Neural cell (in vitro differentiated cells): ENCODE data around the gene VPS8. TPM values are rescaled to one million over a fixed set of nuclear protein-coding genes. Genes with fewer than 3 reads are reported as not detected.
A peak's percentile ranks its signal among the peaks of the same experiment; 100 is the strongest.

Experiments used
- H2AFZ ChIP-seq: fragments of 200-600, 300-800 bp; sonication (generic), shearing (Covaris generic); 2 replicates; pipeline ENCODE4 v1.6.0; 2014; ENCODE audit warnings: low read depth, mild to moderate bottlenecking, antibody characterized with exemption, low read length, moderate library complexity
- H3F3A ChIP-seq: fragments of 200-600 bp; shearing (Covaris generic); 2 replicates; pipeline ENCODE4 v1.6.1; 2016; ENCODE audit warnings: mild to moderate bottlenecking, moderate library complexity, mixed read lengths, antibody characterized with exemption, low read length; ENCODE audit not compliant: insufficient read depth, poor library complexity, severe bottlenecking
- H3K27ac ChIP-seq: fragments of 200-600, 300-800 bp; sonication (generic), shearing (Covaris generic); 2 replicates; pipeline ENCODE4 v1.5.1; 2014; ENCODE audit warnings: mild to moderate bottlenecking, low read length, moderate library complexity
- H3K27me3 ChIP-seq: fragments of 300-800, 200-600 bp; sonication (generic), shearing (Covaris generic); 2 replicates; pipeline ENCODE4 v1.6.0; 2014; ENCODE audit warnings: mild to moderate bottlenecking, low read depth, low read length, moderate library complexity; ENCODE audit not compliant: insufficient read depth
- H3K36me3 ChIP-seq: fragments of 300-800, 200-600 bp; sonication (generic), shearing (Covaris generic); 2 replicates; pipeline ENCODE4 v1.5.1; 2014; ENCODE audit warnings: mild to moderate bottlenecking, antibody characterized with exemption, low read length, moderate library complexity; ENCODE audit not compliant: insufficient read depth
- H3K4me2 ChIP-seq: fragments of 300-800, 200-600 bp; sonication (generic), shearing (Covaris generic); 2 replicates; pipeline ENCODE4 v1.6.0; 2014; ENCODE audit warnings: mild to moderate bottlenecking, low read length
- H3K4me3 ChIP-seq: fragments of 300-800, 200-600 bp; sonication (generic), shearing (Covaris generic); 2 replicates; pipeline ENCODE4 v1.5.1; 2014; ENCODE audit warnings: mild to moderate bottlenecking, low read length, moderate library complexity
- H3K79me2 ChIP-seq: fragments of 200-600 bp; shearing (Covaris generic); replicated peaks from 2 replicates; pipeline ENCODE4 v1.6.0; 2014; ENCODE audit warnings: mild to moderate bottlenecking, low read length, moderate library complexity; ENCODE audit not compliant: insufficient read depth
- H3K9ac ChIP-seq: fragments of 300-800, 200-600 bp; sonication (generic), shearing (Covaris generic); 2 replicates; pipeline ENCODE4 v1.6.1; 2016; ENCODE audit warnings: mild to moderate bottlenecking, low read length, mixed read lengths
- H3K9me2 ChIP-seq: fragments of 200-600 bp; shearing (Covaris generic); 2 replicates; pipeline ENCODE4 v1.6.1; 2016; ENCODE audit warnings: mild to moderate bottlenecking, low read length, mixed read lengths; ENCODE audit not compliant: insufficient read depth
- H3K9me3 ChIP-seq: fragments of 200-600, 300-800 bp; sonication (generic), shearing (Covaris generic); 2 replicates; pipeline ENCODE4 v1.6.1; 2016; ENCODE audit warnings: mild to moderate bottlenecking, mixed run types, low read length, moderate library complexity, mixed read lengths
- H4K20me1 ChIP-seq: fragments of 200-600 bp; shearing (Covaris generic); 2 replicates; pipeline ENCODE4 v1.6.1; 2016; ENCODE audit warnings: mild to moderate bottlenecking, mixed run types; ENCODE audit not compliant: insufficient read depth
- EP300 ChIP-seq: fragments of 450-650 bp; conservative IDR thresholded peaks from 2 replicates; pipeline ENCODE4 v1.6.1; 2014; ENCODE audit warnings: antibody characterized with exemption, mild to moderate bottlenecking, moderate library complexity; ENCODE audit not compliant: poor library complexity, severe bottlenecking
- EZH2 ChIP-seq: fragments of 200-600, 300-800 bp; shearing (Covaris generic), sonication (generic); IDR thresholded peaks from 2 replicates; pipeline ENCODE4 v1.6.1; 2014; ENCODE audit warnings: antibody characterized with exemption, low read length, borderline replicate concordance, mild to moderate bottlenecking; ENCODE audit not compliant: insufficient read depth, poor library complexity, severe bottlenecking
- MXI1 ChIP-seq: fragments of 450-650 bp; conservative IDR thresholded peaks from 2 replicates; pipeline ENCODE4 v1.6.1; 2014; ENCODE audit warnings: antibody characterized with exemption, mild to moderate bottlenecking; ENCODE audit not compliant: poor library complexity, severe bottlenecking
- POLR2AphosphoS5 ChIP-seq: IDR thresholded peaks from 2 replicates; pipeline ENCODE4 v1.6.1; 2012
- RAD21 ChIP-seq: fragments of 450-650 bp; conservative IDR thresholded peaks from 2 replicates; pipeline ENCODE4 v1.6.1; 2014; ENCODE audit warnings: antibody characterized with exemption, mild to moderate bottlenecking, moderate library complexity
- SMC3 ChIP-seq: fragments of 450-650 bp; conservative IDR thresholded peaks from 2 replicates; pipeline ENCODE4 v1.6.1; 2014; ENCODE audit warnings: antibody characterized with exemption, mild to moderate bottlenecking, moderate library complexity; ENCODE audit not compliant: poor library complexity
- TAF1 ChIP-seq: IDR thresholded peaks from 2 replicates; pipeline ENCODE4 v1.6.1; 2012; ENCODE audit warnings: low read depth
- polyA plus RNA-seq: library from polyadenylated mRNA; depleted of rRNA; stranded (reverse); fragments of >200 nt; gene quantifications from 2 replicates; pipeline ENCODE4 v1.2.3, GENCODE V29; 2014
- TF ChIP-seq, protein P1 (sequence below): IDR thresholded peaks from 2 replicates; pipeline ENCODE4 v1.6.1; 2012; ENCODE audit warnings: borderline replicate concordance
- TF ChIP-seq, protein P2 (sequence below): fragments of 450-650 bp; IDR thresholded peaks from 2 replicates; pipeline ENCODE4 v1.5.1; 2014; ENCODE audit warnings: antibody characterized with exemption, mild to moderate bottlenecking, moderate library complexity; ENCODE audit not compliant: poor library complexity, severe bottlenecking

The VPS8 gene
- polyA plus RNA-seq, 1 donor from 2014 or later: 146 TPM

DNA sequence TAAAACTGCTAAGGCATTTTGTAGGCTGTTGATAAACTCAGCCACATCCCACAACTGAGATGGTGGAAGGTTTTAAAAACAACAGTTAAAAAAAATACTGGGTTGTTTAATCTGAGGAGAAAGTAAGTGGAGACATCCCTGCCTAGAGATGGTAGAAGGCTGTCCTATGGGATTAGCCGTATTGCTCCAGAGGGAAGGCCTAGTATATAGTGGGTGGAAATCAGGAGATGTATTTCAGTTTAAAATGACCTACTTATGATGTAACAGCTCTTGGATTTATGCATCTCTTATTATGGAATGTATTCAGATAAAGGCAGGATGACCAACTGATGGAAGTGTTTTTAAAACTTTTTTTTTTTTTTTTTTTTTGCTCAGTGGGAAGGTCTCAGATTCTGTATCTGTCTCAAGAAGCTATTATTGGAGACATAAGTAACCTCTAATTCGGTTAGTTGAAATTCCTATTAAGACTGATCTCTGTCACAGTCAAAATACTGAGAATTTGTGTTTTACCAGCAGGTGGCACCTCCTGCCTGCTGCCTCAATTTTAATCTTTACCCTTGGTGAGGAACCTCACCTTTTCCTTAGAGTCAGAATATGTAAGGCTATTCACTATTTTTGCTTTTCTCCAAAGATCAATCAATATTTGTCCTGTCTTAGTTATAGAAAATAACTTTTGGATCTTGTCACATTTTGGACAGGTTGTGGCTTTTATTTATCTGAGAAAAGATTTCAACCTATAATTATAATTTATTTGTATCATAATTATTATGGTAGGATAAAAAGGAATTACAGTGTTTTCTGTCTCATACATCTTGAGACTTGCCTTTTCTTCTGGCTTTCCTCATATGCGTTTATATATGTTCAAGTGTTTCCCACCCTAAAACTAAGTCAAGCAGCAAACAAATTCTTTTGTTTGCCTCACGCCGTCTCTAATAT, 63.0 kb downstream of the VPS8 start:
- H2AFZ ChIP-seq: no peak overlapping the region
- H3K36me3 ChIP-seq: peaks cover 7% of the 10 kb centered on the region
- TF ChIP-seq TAF1: no peak
- peak; percentile 88 for TF ChIP-seq RAD21
- peak; percentile 85 for TF ChIP-seq SMC3
- TF ChIP-seq EZH2: no peak
- TF ChIP-seq, protein P1, sequence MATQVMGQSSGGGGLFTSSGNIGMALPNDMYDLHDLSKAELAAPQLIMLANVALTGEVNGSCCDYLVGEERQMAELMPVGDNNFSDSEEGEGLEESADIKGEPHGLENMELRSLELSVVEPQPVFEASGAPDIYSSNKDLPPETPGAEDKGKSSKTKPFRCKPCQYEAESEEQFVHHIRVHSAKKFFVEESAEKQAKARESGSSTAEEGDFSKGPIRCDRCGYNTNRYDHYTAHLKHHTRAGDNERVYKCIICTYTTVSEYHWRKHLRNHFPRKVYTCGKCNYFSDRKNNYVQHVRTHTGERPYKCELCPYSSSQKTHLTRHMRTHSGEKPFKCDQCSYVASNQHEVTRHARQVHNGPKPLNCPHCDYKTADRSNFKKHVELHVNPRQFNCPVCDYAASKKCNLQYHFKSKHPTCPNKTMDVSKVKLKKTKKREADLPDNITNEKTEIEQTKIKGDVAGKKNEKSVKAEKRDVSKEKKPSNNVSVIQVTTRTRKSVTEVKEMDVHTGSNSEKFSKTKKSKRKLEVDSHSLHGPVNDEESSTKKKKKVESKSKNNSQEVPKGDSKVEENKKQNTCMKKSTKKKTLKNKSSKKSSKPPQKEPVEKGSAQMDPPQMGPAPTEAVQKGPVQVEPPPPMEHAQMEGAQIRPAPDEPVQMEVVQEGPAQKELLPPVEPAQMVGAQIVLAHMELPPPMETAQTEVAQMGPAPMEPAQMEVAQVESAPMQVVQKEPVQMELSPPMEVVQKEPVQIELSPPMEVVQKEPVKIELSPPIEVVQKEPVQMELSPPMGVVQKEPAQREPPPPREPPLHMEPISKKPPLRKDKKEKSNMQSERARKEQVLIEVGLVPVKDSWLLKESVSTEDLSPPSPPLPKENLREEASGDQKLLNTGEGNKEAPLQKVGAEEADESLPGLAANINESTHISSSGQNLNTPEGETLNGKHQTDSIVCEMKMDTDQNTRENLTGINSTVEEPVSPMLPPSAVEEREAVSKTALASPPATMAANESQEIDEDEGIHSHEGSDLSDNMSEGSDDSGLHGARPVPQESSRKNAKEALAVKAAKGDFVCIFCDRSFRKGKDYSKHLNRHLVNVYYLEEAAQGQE: no peak
- no peak for TF ChIP-seq MXI1
- TF ChIP-seq, protein P2, sequence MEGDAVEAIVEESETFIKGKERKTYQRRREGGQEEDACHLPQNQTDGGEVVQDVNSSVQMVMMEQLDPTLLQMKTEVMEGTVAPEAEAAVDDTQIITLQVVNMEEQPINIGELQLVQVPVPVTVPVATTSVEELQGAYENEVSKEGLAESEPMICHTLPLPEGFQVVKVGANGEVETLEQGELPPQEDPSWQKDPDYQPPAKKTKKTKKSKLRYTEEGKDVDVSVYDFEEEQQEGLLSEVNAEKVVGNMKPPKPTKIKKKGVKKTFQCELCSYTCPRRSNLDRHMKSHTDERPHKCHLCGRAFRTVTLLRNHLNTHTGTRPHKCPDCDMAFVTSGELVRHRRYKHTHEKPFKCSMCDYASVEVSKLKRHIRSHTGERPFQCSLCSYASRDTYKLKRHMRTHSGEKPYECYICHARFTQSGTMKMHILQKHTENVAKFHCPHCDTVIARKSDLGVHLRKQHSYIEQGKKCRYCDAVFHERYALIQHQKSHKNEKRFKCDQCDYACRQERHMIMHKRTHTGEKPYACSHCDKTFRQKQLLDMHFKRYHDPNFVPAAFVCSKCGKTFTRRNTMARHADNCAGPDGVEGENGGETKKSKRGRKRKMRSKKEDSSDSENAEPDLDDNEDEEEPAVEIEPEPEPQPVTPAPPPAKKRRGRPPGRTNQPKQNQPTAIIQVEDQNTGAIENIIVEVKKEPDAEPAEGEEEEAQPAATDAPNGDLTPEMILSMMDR: peak; percentile 79
- TF ChIP-seq EP300: no peak
- TF ChIP-seq POLR2AphosphoS5: no peak
- no peak overlapping the region for H3K4me2 ChIP-seq
- no peak overlapping the region for H3K27ac ChIP-seq
- H3F3A ChIP-seq: no peaks in the 10 kb centered on the region
- no peaks in the 10 kb centered on the region for H3K9me3 ChIP-seq
- H3K9me2 ChIP-seq: no peaks in the 10 kb centered on the region
- no peak overlapping the region for H3K4me3 ChIP-seq
- H4K20me1 ChIP-seq: no peaks in the 10 kb centered on the region
- H3K9ac ChIP-seq: no peak overlapping the region
- no peaks in the 10 kb centered on the region for H3K79me2 ChIP-seq
- no peaks in the 10 kb centered on the region for H3K27me3 ChIP-seq

DNA sequence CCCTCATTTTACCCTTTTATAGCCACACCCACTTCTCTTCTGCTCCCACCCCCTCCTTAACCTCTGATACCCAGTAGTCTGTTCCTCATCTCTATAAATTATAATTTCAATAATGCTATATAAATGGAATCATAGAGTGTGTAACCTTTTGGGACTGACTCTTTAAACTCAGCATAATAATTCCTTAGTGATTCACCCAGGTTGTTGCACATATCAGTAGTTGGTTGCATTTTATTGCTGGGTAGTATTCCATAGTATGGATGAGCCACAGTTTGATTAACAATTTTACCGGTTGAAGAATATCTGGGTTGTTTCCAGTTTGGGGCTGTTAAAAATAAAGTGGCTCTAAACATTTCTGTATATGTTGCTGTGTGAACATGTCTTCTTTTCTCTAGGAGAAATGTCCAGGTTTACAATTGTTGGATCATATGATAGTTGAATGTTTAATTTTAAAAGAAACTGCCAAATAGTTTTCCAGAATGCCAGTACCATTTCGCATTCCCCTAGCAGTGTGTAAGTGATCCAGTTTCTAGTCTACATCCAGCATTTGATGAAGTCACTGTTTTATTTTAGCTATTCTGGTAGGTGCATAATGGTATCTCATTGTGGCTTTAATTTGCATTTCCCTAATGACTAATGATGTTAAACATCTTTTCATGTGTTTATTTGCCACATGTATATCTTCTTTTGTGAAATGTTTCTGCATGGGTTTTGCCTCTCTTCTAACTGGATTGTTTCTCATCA, 68.5 kb downstream of the VPS8 start:
- Histone ChIP-seq H3K9ac (no peak overlapping the region), H3K36me3 (peaks cover 4% of the 10 kb centered on the region), H3K4me2 (no peak overlapping the region), H3K27me3 (no peaks in the 10 kb centered on the region), H3K9me2 (no peaks in the 10 kb centered on the region), H3F3A (no peaks in the 10 kb centered on the region), H4K20me1 (no peaks in the 10 kb centered on the region), H3K79me2 (no peaks in the 10 kb centered on the region), H3K4me3 (no peak overlapping the region), H2AFZ (no peak overlapping the region), H3K27ac (no peak overlapping the region), H3K9me3 (no peaks in the 10 kb centered on the region)
- TF ChIP-seq, protein P2: no peak
- TF ChIP-seq, protein P1: no peak
- no peak for TF ChIP-seq MXI1
- no peak for TF ChIP-seq SMC3
- TF ChIP-seq EZH2: no peak
- TF ChIP-seq POLR2AphosphoS5: no peak
- TF ChIP-seq RAD21: no peak
- TF ChIP-seq EP300: no peak
- no peak for TF ChIP-seq TAF1
